GM12878 (cell line): ENCODE data around the gene PAIP2. TPM values are rescaled to one million over a fixed set of nuclear protein-coding genes. Genes with fewer than 3 reads are reported as not detected.

ENCODE experiments used
- ATAC-seq: fragments of 200-7000 bp; cut with Tn5 transposase; 3 replicates; pipeline ENCODE4 v1.9.1; 2020; ENCODE audit warnings: mild to moderate bottlenecking, moderate library complexity
- BruUV-seq: library from RNA; stranded (reverse); fragments of 400-500 nt; replicated peaks from 2 replicates; lab custom pipeline; 2021; lab: Mats Ljungman, UMichigan
- CTCF ChIA-PET: fragments of 300-600 bp; sonication (Branson Sonifier 250); formaldehyde crosslinking; extraction: SDS; loops from one replicate; lab custom pipeline; 2021; ENCODE audit warnings: inconsistent platforms; lab: Yijun Ruan, JAX
- POLR2A ChIA-PET: fragments of 350-600 bp; formaldehyde crosslinking; extraction: SDS; loops from one replicate; lab custom pipeline; 2021; ENCODE audit warnings: inconsistent platforms; lab: Charles Lee
- RAD21 ChIA-PET: fragments of 300-600 bp; sonication (Branson Sonifier 250); formaldehyde crosslinking; loops from one replicate; lab custom pipeline; 2023; ENCODE audit warnings: antibody characterized with exemption; ENCODE audit not compliant: unreplicated experiment; lab: Charles Lee
- SMC1A ChIA-PET: fragments of 300-600 bp; sonication (Branson Sonifier 250); formaldehyde crosslinking; loops from one replicate; lab custom pipeline; 2023; ENCODE audit not compliant: unreplicated experiment, uncharacterized antibody; lab: Charles Lee
- DNase-seq: peaks from one replicate; pipeline ENCODE4 v3.0.0-alpha.2; 2011; ENCODE audit warnings: low read depth, low spot score
- FAIRE-seq: peaks from 3 replicates; lab custom pipeline; 2011; peaks lifted over from hg19 to GRCh38; lab: Jason Lieb, UNC
- H2AFZ ChIP-seq: 2 replicates; pipeline ENCODE4 v1.6.0; 2011; ENCODE audit warnings: low read depth, low read length, control low read depth; ENCODE audit not compliant: control insufficient read depth
- H3K27ac ChIP-seq: 2 replicates; pipeline ENCODE4 v1.5.1; 2011; ENCODE audit warnings: control low read depth; ENCODE audit not compliant: control insufficient read depth, insufficient read depth
- H3K27me3 ChIP-seq, 2 experiments: replicated peaks in 1 of 2; 2 replicates each; pipeline versions ENCODE4 v1.6.0 to v1.6.1; 2011; ENCODE audit warnings: low read length in 1 of 2; ENCODE audit not compliant: control insufficient read depth in 2 of 2, insufficient read depth in 2 of 2
- H3K36me3 ChIP-seq, 2 experiments: 2 replicates each; pipeline ENCODE4 v1.5.1; 2011; ENCODE audit warnings: low read length in 1 of 2; ENCODE audit not compliant: control insufficient read depth in 2 of 2, insufficient read depth in 2 of 2
- H3K4me1 ChIP-seq: 2 replicates; pipeline ENCODE4 v1.6.1; 2011; ENCODE audit warnings: mild to moderate bottlenecking, low read length, moderate library complexity, mixed read lengths; ENCODE audit not compliant: control insufficient read depth, insufficient read depth
- H3K4me2 ChIP-seq: 2 replicates; pipeline ENCODE4 v1.6.0; 2011; ENCODE audit warnings: control low read depth; ENCODE audit not compliant: control insufficient read depth, insufficient read depth
- H3K4me3 ChIP-seq: fragments of 200-600 bp; sonication (generic); 2 replicates; pipeline ENCODE4 v1.5.1; 2016
- H3K79me2 ChIP-seq: 2 replicates; pipeline ENCODE4 v1.6.0; 2011; ENCODE audit warnings: low read length; ENCODE audit not compliant: control insufficient read depth, insufficient read depth
- H3K9ac ChIP-seq: 2 replicates; pipeline ENCODE4 v1.8.0; 2011; ENCODE audit warnings: low read length, control low read depth, mixed read lengths; ENCODE audit not compliant: control insufficient read depth, insufficient read depth
- H3K9me3 ChIP-seq: replicated peaks from 3 replicates; pipeline ENCODE4 v1.5.1; 2011; ENCODE audit warnings: mild to moderate bottlenecking, low read length; ENCODE audit not compliant: control insufficient read depth, insufficient read depth
- H4K20me1 ChIP-seq: 2 replicates; pipeline ENCODE4 v1.6.0; 2011; ENCODE audit not compliant: control insufficient read depth, insufficient read depth
- MLLT1 ChIP-seq: fragments of 450-650 bp; IDR thresholded peaks from 2 replicates; pipeline ENCODE4 v1.6.1; 2016; ENCODE audit warnings: mild to moderate bottlenecking
- RFX5 ChIP-seq: IDR thresholded peaks from 2 replicates; pipeline ENCODE4 v1.6.1; 2011; ENCODE audit warnings: low read depth, low read length, improper control_type of control experiment
- WGBS: methylation state at CpG from one replicate; pipeline ENCODE4 v1.1.6; 2016; ENCODE audit warnings: low lambda C conversion rate; ENCODE audit not compliant: insufficient replicate concordance, insufficient coverage; ENCODE audit errors: missing lambda C conversion rate; 5-methylcytosine and 5-hydroxymethylcytosine counted together
- in situ Hi-C: fragments of 300-500 bp; cut with MboI; formaldehyde crosslinking; loops from 9 replicates; pipeline ENCODE4 v1.14.3; 2018; ENCODE audit warnings: mixed read lengths
- intact Hi-C: fragments of 100-400 bp; cut with micrococcal nuclease; formaldehyde crosslinking; loops from one replicate; pipeline ENCODE4 v1.14.2; 2022; ENCODE audit not compliant: unreplicated experiment
- polyA plus RNA-seq, 11 experiments: library from polyadenylated mRNA; depleted of rRNA in 4 of 11; unstranded in 6 of 11; stranded (reverse) in 5 of 11; fragments of >200 nt; fragmentation: Nextera tagmentation in 4 of 11; fragmentation: Illumina TruSeq in 1 of 11; extraction: Ambion mirVana in 4 of 11; extraction: Trizol in 1 of 11; gene quantifications; 1 replicate in 1 of 11; 2 replicates in 10 of 11; pipeline versions ENCODE4 v1.2.1 to v1.2.3, GENCODE V29; 2011 to 2016; ENCODE audit warnings: inconsistent platforms in 2 of 11, missing spikeins in 2 of 11, low read depth in 1 of 11
- total RNA-seq, 4 experiments: library from RNA; depleted of rRNA in 3 of 4; stranded (reverse); fragments of >200 nt in 3 of 4; fragmentation: Illumina TruSeq in 1 of 4; extraction: Trizol in 1 of 4; gene quantifications; 2 replicates each; pipeline versions ENCODE4 v1.2.1 to v1.2.3, GENCODE V29; 2013 to 2021

Gene PAIP2
- total and polyA plus RNA-seq, 10 of the 15 experiments (the other 5 are each of a cell fraction or from before 2014, with no cell fraction given), result 49.9 to 154 (median 102) TPM

GRCh38 chr5:139295346-139296057 is 46.2 kb upstream of the PAIP2 start:
- peak; percentile 2; the same call in 2 of the 3 replicates for ATAC-seq
- intact Hi-C loops (loop anchor here (2.0 kb wide), 1 partner anchor 21 kb away; no protein-coding TSS in a partner anchor), in situ Hi-C loops (no loop called here)
- Histone ChIP-seq H3K4me3 (peak overlapping the region; percentile 89), H3K9me3 (no peaks in the 10 kb centered on the region), H3K36me3 (no peaks in the 10 kb centered on the region), H3K27me3 (no peaks in the 10 kb centered on the region), H3K4me2 (peak overlapping the region; percentile 93), H3K79me2 (peaks cover 74% of the 10 kb centered on the region), H3K27ac (peak overlapping the region; percentile 98), H2AFZ (no peak overlapping the region), H3K9ac (peak overlapping the region; percentile 99), H3K4me1 (peaks cover 16% of the 10 kb centered on the region), H4K20me1 (peaks cover 13% of the 10 kb centered on the region)
- DNase-seq, result no peak
- RAD21 ChIA-PET, result interaction anchor here (1.0 to 4.2 kb wide), 6 partner anchors 10 to 93 kb away, joined by 3 to 31 read pairs (median 5); no protein-coding TSS in a partner anchor
- WGBS, result 22% methylated on average over 16 of the region's 16 CpGs
- BruUV-seq, result TSS peak; percentile 40
- FAIRE-seq, result no peak
- SMC1A ChIA-PET, result interaction anchor here (0.6 to 12.7 kb wide), 9 partner anchors 9 to 96 kb away, joined by 3 to 136 read pairs (median 6); partner anchors contain the start of gene PAIP2
- POLR2A ChIA-PET, result interaction anchor here (0.5 to 7.6 kb wide), 10 partner anchors 9 to 504 kb away, joined by 3 to 61 read pairs (median 7); partner anchors contain the start of gene MZB1
- peak; percentile 21; the same call in 1 of the 2 replicates for TF ChIP-seq MLLT1
- no peak for TF ChIP-seq RFX5
- CTCF ChIA-PET, result interaction anchor here (1.3 to 3.4 kb wide), 4 partner anchors 10 to 96 kb away, joined by 5 to 31 read pairs (median 11); no protein-coding TSS in a partner anchor
